GM10266 (cell line): ENCODE measurements around the gene CHPF.

Experiments used
- DNase-seq: peaks from one replicate; pipeline ENCODE4 v3.0.0; 2012; ENCODE audit errors: extremely low spot score
- TF ChIP-seq, protein P1 (sequence below): IDR thresholded peaks from 2 replicates; pipeline ENCODE4 v1.5.1; 2012; ENCODE audit warnings: mild to moderate bottlenecking, low read depth; ENCODE audit not compliant: control insufficient read depth, insufficient read depth; ENCODE audit errors: missing control alignments

CHPF gene

GRCh38 chr2:219505585-219505984 is 38.0 kb downstream of the CHPF start:
- TF ChIP-seq, protein P1, sequence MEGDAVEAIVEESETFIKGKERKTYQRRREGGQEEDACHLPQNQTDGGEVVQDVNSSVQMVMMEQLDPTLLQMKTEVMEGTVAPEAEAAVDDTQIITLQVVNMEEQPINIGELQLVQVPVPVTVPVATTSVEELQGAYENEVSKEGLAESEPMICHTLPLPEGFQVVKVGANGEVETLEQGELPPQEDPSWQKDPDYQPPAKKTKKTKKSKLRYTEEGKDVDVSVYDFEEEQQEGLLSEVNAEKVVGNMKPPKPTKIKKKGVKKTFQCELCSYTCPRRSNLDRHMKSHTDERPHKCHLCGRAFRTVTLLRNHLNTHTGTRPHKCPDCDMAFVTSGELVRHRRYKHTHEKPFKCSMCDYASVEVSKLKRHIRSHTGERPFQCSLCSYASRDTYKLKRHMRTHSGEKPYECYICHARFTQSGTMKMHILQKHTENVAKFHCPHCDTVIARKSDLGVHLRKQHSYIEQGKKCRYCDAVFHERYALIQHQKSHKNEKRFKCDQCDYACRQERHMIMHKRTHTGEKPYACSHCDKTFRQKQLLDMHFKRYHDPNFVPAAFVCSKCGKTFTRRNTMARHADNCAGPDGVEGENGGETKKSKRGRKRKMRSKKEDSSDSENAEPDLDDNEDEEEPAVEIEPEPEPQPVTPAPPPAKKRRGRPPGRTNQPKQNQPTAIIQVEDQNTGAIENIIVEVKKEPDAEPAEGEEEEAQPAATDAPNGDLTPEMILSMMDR, result no peak
- no peak for DNase-seq

DNA sequence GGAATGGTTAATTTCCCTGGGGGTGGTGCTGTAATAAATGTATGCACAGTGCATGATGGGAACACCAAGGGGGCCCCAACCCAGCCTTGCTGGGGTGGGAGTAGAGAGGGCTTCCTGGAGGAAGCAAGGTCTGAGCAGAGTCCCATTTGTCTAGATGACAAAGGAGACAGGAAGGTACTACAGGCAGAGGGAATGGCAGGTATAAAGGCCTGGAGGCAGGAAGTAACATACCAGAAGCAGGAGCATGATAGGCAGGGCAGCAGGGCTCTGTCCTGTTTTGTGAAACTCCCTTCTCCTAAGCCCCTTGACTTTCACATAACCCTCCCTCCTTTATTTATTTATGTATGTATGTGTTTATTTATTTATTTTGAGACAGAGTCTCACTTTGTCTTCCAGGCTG is 41.0 kb downstream of the CHPF start:
- no peak for DNase-seq
- TF ChIP-seq, protein P1, result no peak

- TF ChIP-seq, protein P1, result no peak
- no peak for DNase-seq
Measured at GRCh38 chr2:219501849-219502248, 41.8 kb downstream of the CHPF start.

DNA sequence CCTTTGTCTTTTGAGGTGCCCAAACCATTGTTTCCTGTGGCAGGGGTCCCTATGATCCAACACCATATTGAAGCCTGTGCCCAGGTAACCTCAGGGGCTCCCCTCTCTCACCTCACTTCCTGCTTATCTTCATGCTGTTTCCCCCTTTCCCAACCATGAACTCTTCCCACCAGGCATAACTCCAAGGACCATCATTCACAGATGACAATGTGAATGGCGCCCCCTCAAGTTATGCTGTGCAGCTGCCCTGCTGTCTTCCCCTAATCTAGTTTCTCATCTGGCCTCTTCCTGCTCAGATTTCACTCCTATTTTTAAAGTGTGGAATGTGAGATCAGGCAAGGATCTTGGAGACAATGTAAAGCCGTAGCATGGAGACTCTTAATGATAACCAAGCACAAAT is 43.5 kb downstream of the CHPF start:
- DNase-seq, result no peak
- TF ChIP-seq, protein P1, result no peak

GRCh38 chr2:219499555-219499954 is 44.1 kb downstream of the CHPF start:
- TF ChIP-seq, protein P1, result no peak
- DNase-seq, result no peak

DNA sequence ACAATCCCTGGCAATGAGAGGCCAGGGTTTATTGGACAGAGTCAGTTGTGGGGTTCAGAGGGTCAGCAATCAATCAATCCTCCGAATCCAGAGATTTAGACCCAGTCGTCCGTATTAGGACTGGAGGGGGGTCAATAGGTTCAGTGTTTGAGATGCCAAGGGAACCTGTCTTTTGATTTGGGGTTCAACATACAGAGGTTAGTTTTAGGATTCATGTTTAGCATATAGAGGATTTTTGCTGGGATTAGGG is 44.6 kb downstream of the CHPF start:
- TF ChIP-seq, protein P1, result no peak
- no peak for DNase-seq

- peak; percentile 98 for DNase-seq
- TF ChIP-seq, protein P1, result no peak
Measured at GRCh38 chr2:219498280-219499057, 45.1 kb downstream of the CHPF start, which contains the start of gene GMPPA. Gene GMPPA (plus strand): TSS chr2:219498891. CDS start chr2:219499976, 1,085 bp downstream.
